Astrocyte of the spinal cord (primary cell): Measurements from ENCODE around the gene EXO1.

Experiments used
- DNase-seq: peaks from one replicate; pipeline ENCODE4 v3.0.0; 2011; ENCODE audit warnings: low read depth, low spot score
- H3K4me3 ChIP-seq: 2 replicates; pipeline ENCODE4 v1.5.1; 2011; ENCODE audit warnings: low read depth, mild to moderate bottlenecking, low read length, moderate library complexity
- in situ Hi-C: cut with HindIII; loops from 2 replicates; pipeline ENCODE4 v1.10.0; 2017; ENCODE audit warnings: low sequenced_read_pairs
- TF ChIP-seq, protein P1 (sequence below): IDR thresholded peaks from 2 replicates; pipeline ENCODE4 v1.5.1; 2012; ENCODE audit warnings: low read depth, mild to moderate bottlenecking, low read length, inconsistent platforms

EXO1 gene

GRCh38 chr1:241918879-241919278 is 70.9 kb downstream of the EXO1 start:
- no peak overlapping the region for H3K4me3 ChIP-seq
- peak; percentile 67 for DNase-seq
- TF ChIP-seq, protein P1, sequence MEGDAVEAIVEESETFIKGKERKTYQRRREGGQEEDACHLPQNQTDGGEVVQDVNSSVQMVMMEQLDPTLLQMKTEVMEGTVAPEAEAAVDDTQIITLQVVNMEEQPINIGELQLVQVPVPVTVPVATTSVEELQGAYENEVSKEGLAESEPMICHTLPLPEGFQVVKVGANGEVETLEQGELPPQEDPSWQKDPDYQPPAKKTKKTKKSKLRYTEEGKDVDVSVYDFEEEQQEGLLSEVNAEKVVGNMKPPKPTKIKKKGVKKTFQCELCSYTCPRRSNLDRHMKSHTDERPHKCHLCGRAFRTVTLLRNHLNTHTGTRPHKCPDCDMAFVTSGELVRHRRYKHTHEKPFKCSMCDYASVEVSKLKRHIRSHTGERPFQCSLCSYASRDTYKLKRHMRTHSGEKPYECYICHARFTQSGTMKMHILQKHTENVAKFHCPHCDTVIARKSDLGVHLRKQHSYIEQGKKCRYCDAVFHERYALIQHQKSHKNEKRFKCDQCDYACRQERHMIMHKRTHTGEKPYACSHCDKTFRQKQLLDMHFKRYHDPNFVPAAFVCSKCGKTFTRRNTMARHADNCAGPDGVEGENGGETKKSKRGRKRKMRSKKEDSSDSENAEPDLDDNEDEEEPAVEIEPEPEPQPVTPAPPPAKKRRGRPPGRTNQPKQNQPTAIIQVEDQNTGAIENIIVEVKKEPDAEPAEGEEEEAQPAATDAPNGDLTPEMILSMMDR, result no peak
- in situ Hi-C loops, result no loop called here

- DNase-seq, result no peak
- in situ Hi-C loops, result no loop called here
- TF ChIP-seq, protein P1, result no peak
- no peak overlapping the region for H3K4me3 ChIP-seq
Observed at GRCh38 chr1:241924080-241924808, 76.2 kb downstream of the EXO1 start.

GRCh38 chr1:241926141-241926540 is 78.1 kb downstream of the EXO1 start:
- in situ Hi-C loops, result no loop called here
- TF ChIP-seq, protein P1, result no peak
- no peak for DNase-seq

DNA sequence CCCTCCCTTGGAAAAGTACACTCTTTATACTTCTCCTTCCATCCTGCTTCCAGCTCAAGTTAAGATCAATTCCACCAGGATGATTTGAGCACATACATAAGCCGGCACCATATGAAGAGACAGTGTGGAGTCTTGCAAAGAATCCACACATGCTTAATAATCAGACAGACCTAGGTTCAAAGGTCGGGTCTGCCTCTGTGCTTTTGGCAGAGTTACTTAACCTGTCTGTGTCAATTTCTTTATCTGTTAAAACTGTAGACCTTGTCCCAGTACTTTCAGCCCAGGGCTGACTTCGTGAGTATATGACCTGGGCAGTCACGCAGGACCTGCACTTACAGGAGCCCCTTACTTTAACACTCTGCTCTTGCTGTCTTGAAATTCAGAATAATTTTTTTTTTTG is 79.3 kb downstream of the EXO1 start:
- TF ChIP-seq, protein P1, result no peak
- no peak overlapping the region for H3K4me3 ChIP-seq
- DNase-seq, result no peak
- in situ Hi-C loops, result no loop called here

More at GRCh38 chr1:241926141-241926540, 78.1 kb downstream of the EXO1 start:
- H3K4me3 ChIP-seq, result no peak overlapping the region

- in situ Hi-C loops, result no loop called here
- no peak for DNase-seq
- TF ChIP-seq, protein P1, result no peak
- no peak overlapping the region for H3K4me3 ChIP-seq
Observed at GRCh38 chr1:241932845-241933244, 84.8 kb downstream of the EXO1 start.

DNA sequence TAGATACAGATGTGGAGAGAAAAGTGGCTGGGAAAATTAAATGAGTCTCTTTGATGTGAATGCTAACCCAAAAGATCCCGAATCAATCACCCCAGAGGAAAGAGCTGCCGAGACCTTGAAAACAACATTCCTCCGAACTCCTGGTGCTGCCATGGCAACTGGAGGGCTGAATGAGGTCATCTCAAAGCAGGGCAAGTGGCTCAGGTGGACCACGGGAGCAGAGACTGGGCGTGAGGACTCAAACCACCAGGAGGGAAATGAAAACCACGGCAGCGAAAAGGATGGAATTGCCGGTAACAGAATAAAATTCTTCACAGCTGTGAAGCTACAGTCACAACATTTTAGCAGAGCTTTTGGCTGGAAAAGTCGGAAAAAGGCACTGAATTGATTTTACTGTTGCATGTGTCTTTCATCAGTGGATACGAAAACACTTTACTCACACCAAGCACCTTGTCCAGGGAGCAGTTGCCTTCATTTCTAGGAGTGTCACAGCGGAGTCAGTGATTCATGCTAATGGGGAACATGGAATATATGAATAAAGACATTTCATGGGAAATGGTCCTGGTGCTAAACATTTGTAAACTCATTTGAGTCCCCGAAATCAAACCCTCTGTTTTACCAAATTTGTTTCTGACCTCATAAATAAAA is 86.3 kb downstream of the EXO1 start:
- H3K4me3 ChIP-seq, result no peak overlapping the region
- DNase-seq, result peak; percentile 64
- in situ Hi-C loops, result no loop called here
- TF ChIP-seq, protein P1, result no peak
